Esophagus mucosa (tissue), 1 donor: ENCODE measurements around the gene PNP. TPM values are rescaled to one million over a fixed set of nuclear protein-coding genes. Genes with fewer than 3 reads are reported as not detected.

ENCODE experiments used
- ATAC-seq: fragments of 200-7000 bp; cut with Tn5 transposase; one replicate; pipeline ENCODE4 v1.9.1; 2020
- total RNA-seq: library from RNA; stranded (reverse); gene quantifications from one replicate; pipeline ENCODE4 v1.2.4, GENCODE V29; 2023
- donor health status: DM: yes; HTN: yes; CAD: no.

PNP gene
- total RNA-seq, 1 donor from 2014 or later, result 76.4 TPM

GRCh38 chr14:20455355-20456300 is 13.6 kb upstream of the PNP start:
- peak; percentile 71 for ATAC-seq

GRCh38 chr14:20456971-20457370 is 12.2 kb upstream of the PNP start:
- no peak for ATAC-seq

DNA sequence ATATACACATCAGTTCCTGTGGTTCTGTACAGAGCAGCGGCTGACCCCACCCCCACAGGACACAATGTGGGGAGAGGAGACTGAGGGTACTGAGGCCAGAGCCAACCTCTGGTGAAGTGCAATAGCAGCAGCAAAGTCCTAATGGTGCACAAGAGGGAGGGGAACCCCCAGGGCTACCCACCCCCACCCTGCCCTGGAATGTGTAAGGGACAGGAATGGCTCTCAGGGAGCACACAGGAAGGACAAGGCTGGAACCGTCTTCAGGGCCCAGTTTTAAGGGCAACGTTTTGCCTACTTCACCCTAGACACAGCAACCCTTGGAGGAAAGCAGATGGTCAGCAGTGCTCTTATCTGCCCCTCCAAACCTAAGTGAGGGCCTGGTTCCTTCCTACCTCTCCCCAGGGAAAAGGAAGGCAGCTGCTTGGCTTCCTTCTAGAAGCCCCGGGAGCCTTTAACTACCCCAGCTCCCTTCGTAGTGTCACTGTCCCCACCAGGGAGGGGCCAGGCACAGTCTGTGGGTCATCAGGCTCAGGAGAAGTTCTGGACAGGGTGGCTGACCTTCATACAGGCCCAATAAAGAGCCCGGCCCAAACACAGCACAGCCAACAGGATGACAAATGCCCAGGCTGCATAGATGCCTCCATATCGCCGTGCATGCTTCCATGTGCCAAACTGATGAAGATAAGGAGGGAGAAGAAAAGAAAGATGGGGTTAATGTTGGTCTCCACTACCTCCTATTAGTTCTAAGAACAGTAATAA is 11.0 kb upstream of the PNP start:
- ATAC-seq, result no peak

DNA sequence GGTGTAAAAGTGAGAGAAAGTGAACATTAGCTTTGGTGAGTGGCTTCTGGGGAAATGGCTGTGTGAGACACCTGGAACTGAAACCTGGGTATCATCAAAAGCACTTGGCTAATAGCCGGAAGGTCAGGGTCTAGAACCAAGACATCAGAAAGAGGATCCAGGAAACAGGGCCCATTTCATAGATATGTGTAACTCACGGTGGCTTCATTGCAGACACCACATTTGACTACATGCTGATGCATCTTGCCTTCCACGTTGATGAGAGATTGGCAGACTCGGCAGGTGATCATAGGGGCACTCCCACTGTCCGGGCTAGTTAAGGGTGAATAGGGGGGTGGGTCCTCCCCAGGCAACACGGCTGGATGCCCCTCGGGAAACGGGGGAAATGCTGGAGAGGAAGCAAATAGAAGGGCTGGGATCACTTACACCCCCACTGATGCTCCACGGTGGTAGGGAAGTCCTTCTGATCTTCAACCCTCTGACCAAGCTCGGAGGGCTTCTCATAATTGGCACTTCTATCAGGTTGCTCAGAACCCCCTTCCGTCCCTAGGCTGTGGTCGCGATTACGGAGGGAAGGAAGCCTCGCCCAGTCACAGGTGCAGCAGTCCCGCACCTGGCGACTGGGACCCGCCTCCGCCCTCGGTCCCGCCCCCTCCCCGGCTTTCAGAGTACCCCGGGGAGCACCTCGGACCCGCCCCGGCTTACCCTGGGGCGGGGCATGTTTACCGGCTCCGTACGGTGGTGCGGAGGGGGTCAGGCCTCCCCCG is 8.6 kb upstream of the PNP start:
- ATAC-seq, result peak; percentile 61

- peak; percentile 96 for ATAC-seq
Measured at GRCh38 chr14:20461225-20462141, 7.7 kb upstream of the PNP start, which contains the start of gene PIP4P1. Gene PIP4P1, minus strand, starts transcription at chr14:20461434. Its CDS starts 109 bp downstream, at chr14:20461325.

DNA sequence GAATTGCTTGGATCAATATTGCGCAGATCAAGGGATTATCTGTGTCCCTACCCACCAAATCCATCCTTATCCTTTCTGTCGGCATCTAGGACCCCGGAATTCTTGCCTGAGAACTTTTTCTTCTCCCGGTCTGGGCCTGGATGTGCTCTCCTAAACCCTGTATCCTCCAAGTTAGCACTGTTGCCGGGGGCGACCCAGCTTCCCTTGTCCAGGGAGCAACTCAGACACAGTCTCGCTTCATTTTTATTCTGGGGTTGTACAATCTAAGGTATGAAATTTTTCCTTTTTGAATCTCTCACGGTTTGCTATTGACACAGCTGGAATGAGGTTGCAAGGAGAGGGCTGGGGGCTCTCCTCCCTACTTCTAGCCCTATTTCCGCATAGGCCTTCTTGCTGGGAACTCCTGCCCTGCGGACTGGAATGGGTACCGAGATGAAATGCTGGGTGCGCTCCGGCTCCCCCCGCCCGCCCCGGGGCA is 403 bp upstream of the PNP start:
- ATAC-seq, result no peak

DNA sequence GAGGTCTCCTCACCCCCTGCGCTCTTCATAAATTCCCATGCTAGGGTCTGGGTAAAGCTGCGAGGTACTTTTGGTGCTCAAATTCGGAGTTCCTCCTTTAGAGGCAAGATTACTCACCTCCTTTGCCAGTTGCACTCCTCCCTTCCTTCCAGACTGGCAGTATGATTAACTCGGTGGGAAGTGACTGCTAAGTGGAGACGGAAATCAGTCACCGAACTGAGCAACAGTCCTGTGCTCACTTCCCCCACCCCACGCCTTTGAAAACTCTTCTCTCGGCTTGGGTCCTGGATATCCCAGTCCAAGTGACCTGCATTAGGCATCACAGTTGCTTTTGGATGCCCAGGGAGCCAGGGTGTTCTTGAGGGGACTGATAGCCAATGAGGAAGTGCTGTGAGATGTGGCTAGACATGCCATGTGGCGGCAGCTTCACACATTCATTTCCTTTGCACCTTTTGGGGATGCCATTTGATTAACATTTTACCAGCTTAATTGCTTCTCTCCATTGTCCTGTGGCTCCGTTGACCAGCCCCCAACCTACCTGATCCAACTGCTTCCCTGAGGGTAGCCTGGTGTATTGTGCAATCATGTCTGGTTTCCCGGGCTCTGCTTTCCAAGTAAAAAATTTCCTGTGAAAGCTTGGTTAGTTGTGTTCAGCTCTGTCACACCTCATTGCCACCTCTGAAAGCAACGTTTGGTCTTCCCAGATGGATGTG is 840 bp downstream of the PNP start:
- ATAC-seq, result peak; percentile 85

- no peak for ATAC-seq
Measured at GRCh38 chr14:20470603-20470901, 1.3 kb downstream of the PNP start.

DNA sequence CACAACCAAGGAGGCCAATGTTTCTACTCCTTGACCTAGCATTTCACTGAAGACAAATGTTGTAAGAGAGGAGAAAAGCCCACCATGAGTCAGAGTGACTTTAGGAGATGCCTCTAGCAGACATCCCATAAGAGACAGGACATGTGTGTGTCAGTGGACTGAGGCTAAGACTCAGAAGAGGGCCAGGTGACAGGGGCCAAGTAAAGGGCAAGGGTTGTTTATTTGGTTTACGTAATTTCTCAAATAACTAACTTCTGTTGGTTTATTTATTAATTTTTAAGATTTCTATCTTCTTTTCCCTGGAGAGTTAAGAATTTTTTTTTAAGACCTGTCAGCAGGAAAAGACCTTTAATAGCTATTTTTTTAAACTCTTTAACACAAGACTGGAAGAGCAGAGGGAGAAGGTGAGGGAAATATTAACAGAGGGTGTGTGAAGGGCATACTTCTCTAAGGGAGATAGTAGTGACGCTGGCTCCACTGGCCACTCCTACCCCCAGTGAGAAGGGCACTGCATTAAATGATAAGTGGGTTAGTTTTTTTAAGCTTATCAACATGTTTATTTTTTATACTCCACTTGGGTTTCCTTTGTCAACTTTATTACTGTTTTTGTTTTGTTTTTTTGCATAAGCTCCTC is 3.4 kb downstream of the PNP start:
- no peak for ATAC-seq

DNA sequence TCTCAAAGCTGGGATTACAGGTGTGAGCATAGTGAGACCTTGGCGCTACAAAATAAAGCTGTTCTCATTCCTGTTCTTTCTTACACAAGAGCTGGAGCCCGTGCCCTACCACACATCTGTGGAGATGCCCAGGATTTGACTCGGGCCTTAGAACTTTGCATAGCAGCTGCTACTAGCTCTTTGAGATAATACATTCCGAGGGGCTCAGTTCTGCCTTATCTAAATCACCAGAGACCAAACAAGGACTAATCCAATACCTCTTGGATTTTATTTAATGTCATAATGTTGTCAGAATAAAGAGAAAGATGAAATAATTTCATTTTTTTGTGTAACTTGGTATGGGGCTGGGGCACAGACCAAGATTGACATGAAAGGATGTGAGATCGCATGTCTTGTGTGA is 7.6 kb downstream of the PNP start:
- ATAC-seq, result no peak

DNA sequence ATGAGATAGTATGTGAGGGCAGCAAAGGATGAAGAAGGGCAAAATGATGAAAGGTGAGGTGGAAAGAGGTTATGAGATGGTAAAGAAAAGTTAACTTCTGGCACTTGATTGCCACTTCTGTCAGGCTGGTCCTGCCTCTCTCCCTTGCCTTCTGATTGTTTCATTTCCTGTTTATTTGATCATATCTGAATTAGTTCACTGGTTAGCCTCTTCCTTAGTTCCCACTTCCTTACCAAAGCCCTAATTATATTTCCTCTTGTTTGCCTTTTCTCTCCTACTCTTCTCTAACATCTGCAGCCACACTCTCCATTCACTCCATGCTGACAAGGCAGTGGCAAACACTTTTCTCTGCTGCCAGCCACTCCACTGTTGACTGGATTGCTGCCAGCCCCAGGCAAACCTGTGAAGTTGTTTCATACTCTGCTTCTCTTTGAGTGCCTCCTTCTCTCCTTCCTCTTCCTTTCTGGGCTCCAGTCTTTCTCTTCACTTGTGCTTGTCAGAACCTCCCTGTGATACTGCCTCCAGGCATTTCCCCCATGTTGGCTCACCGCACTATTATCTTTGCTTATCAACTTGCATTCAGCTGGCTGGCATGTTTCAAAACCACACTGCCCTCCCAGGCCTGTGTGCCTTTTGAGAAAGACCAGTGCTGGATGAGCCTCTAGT is 8.1 kb downstream of the PNP start:
- ATAC-seq, result no peak

DNA sequence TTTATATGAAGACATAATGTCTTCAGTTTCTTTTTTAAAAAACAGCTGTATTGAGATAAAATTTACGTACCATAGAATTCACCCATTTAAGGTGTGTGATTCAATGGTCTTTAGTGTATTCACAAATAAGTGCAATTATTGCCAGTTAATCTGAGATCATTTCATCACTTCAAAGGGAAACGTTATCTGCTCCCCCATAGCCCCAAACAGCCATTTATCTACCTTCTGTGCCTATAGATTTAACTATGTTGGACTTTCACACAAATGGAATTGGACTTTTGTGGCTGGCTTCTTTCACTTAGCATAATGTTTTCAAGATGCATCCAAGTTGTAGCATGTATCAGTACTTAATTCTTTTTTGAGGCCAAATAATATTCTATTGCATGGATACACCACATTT is 9.7 kb downstream of the PNP start:
- no peak for ATAC-seq

DNA sequence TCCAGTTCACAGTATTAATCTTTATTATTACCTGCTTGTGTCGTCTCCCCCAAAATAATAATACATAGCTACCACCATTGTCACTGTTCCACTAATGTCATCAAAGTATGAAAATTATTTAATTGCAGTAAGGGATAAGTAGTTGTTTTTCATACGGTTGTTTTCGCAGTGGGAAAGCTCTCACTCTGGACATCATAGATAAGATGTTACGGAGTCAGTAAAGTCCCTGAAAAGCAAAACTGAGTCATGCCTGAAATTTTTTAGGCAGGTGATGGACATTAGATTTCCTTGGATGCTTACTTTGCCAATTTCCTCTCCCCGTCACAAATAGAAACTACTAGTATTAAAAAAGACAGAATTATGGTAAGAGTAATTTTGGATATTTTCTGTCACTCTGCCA is 13.2 kb downstream of the PNP start:
- no peak for ATAC-seq

DNA sequence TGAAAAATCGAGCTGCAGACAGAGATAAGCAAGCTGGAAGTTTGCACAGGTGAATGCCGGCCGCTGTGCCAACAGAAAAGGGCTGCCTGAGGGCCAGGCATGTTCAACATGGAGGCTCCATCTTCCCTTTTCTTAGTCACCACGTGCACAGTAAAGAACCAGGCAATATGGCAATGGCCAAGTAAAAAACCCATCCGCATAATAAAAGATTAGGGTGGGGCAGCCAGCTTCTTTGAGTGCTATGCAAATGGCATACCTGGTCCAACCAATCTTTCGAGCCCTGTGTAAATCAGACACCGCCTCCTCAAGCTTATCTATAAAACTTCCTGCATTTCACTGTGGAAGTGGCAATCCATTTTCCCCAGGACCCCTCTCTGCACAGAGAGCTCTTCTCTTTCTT is 16.7 kb downstream of the PNP start:
- ATAC-seq, result no peak

DNA sequence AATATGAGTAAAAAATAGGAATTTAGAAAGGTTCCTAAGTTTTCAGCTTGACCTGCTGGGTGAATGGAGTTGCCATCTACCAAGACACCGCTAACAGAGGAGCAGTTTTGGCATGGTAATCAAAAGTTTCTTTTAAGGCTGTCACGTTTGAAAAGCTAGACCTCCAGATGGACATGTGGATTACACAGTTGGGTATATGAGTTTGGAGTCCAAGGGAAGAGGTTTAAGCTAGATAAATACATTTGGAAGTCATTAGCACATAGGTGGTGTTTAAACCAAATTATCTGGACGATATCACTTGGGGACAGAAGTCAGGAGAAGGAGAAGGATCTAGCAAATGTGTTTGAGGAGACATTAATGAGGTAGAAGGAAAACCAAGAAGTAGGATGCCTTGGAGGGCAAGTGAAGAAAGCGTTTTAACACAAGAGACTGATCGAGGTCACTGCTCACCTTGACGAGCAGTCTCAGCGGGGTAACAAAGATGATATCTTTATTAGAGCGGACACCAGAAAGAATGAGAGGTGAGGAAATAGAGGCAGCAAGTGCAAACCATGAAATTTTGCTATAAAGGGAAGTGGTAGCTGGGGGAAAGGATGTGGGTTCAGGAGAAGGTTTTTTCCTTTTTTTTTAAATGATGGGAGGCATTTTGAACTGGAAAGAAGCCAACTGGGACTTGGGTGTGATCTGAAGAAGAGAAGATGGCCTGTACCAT is 17.6 kb downstream of the PNP start:
- ATAC-seq, result no peak

GRCh38 chr14:20487396-20487725 is 18.2 kb downstream of the PNP start:
- no peak for ATAC-seq

DNA sequence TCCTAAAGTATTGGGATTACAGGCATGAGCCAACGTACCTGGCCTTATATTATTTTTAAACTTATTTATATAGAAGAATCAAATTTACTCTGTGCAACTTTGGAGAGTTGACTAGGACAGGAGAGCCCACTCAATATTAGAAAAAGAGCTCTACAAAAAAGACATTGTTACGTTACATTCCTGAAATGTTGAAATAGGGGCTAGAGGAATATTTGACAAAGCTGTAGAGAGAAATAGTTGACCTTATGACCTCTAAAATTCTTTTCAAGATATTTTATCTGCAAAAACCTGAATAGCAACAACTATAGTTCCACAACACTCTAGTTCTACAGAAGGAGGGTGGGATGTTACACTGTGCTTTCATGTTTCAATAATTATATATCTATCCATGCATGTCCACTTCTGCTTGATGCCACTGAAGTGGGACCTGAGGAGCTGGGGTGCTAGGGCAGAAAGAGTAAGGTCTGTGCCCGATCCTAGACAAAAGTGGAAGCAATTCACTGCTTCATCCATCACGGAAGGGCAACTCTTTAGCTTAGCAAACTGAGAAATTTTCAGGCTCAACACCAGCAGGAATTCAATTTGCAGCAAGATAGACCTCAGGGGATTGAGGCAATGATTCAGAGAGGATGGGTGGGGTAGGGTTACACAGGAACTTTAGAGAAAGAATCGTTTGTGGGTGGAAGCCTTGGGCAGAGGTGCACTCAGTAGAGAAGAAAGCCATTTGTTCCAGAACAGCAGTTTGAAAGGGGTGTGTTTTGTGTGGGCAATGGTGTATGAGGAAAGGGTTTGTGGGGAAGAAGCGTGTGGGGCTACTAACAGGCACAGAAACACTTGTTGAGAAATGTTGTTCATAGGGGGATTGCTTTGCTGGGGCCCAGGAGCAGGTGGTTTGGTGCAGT is 20.1 kb downstream of the PNP start:
- peak; percentile 81 for ATAC-seq

- no peak for ATAC-seq
Measured at GRCh38 chr14:20490563-20490962, 21.4 kb downstream of the PNP start.
